Nephron progenitor cell (in vitro differentiated cells): Measurements from ENCODE around the gene POLR3K.
"Not testable (repeated sequence)": the region's sequence is repeated elsewhere in the genome, so short reads cannot be mapped to it uniquely, and the experiment has no call there.

Experiments
- DNase-seq: peaks from one replicate; pipeline ENCODE4 v3.0.0; 2021
- H3K27ac Mint-ChIP-seq: 2 replicates; pipeline ENCODE4 v1.8.0; 2021; ENCODE audit warnings: mild to moderate bottlenecking, moderate library complexity, mixed read lengths
- H3K27me3 Mint-ChIP-seq: 2 replicates; pipeline ENCODE4 v1.8.0; 2021; ENCODE audit warnings: mild to moderate bottlenecking, low read depth, mixed read lengths; ENCODE audit not compliant: poor library complexity
- H3K36me3 Mint-ChIP-seq: 2 replicates; pipeline ENCODE4 v1.8.0; 2021; ENCODE audit warnings: low read depth, mixed read lengths
- H3K4me1 Mint-ChIP-seq: 2 replicates; pipeline ENCODE4 v1.8.0; 2021; ENCODE audit warnings: mixed read lengths
- H3K4me3 Mint-ChIP-seq: 2 replicates; pipeline ENCODE4 v1.8.0; 2021; ENCODE audit warnings: mild to moderate bottlenecking, moderate library complexity, mixed read lengths
- H3K9me3 Mint-ChIP-seq: 2 replicates; pipeline ENCODE4 v1.8.0; 2021; ENCODE audit warnings: mild to moderate bottlenecking, moderate library complexity, mixed read lengths
- CTCF ChIP-seq: fragments of 200-600 bp; sonication (generic); IDR thresholded peaks from 2 replicates; pipeline ENCODE4 v1.5.0; 2021; ENCODE audit warnings: antibody characterized with exemption

Gene POLR3K

DNA sequence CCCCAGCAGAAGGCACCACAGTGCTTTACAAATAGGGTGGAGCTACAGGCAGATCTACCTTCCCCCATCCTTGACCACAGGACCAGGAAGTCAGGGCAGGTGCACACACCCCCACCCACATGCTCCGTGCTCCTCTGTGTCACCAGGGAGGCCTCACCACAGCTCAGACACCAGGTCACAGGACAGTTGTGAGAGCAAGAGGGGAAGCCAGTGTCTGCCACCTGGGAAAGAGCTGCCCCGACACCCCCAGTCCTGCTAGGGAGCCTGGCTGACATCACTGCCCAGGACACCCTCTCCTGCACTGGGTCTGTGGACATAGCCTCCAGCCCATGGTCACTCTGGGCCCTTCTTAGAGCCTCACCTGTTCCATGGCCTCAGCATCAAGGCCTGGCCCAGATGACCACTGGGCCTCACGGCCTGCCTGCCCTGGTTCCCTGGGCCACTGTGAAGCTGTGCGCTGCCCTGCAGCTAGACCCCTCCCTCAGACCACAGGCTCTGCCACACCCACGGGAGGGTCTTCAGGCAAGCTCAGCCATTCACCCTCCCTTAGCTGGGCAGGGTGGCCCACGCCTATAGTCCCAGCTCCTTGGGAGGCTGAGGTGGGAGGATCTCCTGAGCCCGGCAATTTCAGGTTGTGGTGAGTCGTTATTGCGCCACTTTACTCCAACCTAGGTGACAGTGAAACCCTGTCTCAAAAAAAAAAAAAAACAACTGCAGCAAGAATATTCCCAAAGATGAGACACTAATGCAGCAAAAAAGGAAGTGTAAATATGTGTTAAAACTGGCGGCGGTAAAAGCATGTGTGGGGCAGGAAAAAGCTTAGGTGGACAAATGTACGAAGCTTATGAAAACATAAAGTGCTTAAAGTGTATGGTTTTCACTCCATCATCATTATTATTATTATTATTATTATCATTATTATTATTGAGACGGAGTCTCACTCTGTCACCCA, 14.2 kb downstream of the POLR3K start:
- Mint-ChIP-seq H3K27ac (no peak overlapping the region), H3K4me3 (no peak overlapping the region), H3K9me3 (peaks cover 8% of the 10 kb centered on the region), H3K27me3 (no peaks in the 10 kb centered on the region), H3K4me1 (peaks cover 16% of the 10 kb centered on the region), H3K36me3 (peaks cover 35% of the 10 kb centered on the region)
- TF ChIP-seq CTCF, result no peak
- DNase-seq, result no peak

DNA sequence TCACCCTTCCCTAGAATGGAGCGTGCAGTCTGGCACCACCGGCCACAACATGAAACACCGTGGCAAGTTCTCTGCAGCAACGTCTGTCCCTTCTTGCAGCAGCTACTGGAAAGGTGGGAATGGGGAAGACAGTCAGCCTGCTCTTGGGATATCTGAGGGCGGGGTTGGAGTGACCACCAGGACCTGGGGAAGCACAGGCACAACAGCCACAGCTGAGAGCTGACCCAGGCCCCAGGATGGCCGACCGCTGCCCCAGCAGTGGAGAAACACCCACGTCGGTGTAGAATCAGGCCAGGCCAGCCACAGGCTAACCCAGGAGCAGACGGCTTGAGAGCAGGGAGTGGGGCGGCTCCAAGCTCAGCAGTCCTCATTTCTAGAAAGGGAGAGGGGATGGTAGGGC, 15.2 kb downstream of the POLR3K start:
- H3K27me3 Mint-ChIP-seq, H3K9me3 Mint-ChIP-seq, DNase-seq, H3K4me3 Mint-ChIP-seq, H3K27ac Mint-ChIP-seq: not testable (repeated sequence)
- Mint-ChIP-seq H3K4me1 (peaks cover 24% of the 10 kb centered on the region), H3K36me3 (peaks cover 25% of the 10 kb centered on the region)

DNA sequence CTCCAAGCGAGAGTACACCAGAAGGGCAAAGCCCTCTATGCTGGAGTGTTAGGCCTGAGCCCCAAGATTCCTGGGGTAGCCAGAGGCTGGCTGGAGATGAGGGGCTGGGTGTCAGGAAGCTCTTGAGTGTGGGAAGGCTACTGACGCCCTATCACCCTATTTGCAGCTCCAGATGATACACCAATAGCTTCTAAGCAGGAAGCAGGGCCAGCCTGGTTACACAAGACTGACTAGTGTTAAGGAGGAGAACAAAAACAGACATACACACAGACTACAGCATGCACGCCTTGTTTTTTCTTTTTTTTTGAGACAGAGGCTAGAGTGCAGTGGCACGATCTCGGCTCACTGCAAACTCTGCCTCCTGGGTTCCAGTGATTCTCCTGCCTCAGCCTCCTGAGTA, 15.9 kb downstream of the POLR3K start:
- Mint-ChIP-seq H3K4me1 (peaks cover 24% of the 10 kb centered on the region), H3K9me3 (peaks cover 8% of the 10 kb centered on the region), H3K36me3 (peaks cover 18% of the 10 kb centered on the region), H3K4me3 (no peak overlapping the region), H3K27ac (no peak overlapping the region), H3K27me3 (no peaks in the 10 kb centered on the region)
- no peak for TF ChIP-seq CTCF
- no peak for DNase-seq

GRCh38 chr16:36336-36984, 16.9 kb downstream of the POLR3K start:
- Mint-ChIP-seq H3K27me3 (no peaks in the 10 kb centered on the region), H3K4me3 (no peak overlapping the region), H3K36me3 (peaks cover 8% of the 10 kb centered on the region), H3K9me3 (no peaks in the 10 kb centered on the region), H3K27ac (no peak overlapping the region), H3K4me1 (peaks cover 24% of the 10 kb centered on the region)
- DNase-seq, result no peak
- TF ChIP-seq CTCF, result no peak

DNA sequence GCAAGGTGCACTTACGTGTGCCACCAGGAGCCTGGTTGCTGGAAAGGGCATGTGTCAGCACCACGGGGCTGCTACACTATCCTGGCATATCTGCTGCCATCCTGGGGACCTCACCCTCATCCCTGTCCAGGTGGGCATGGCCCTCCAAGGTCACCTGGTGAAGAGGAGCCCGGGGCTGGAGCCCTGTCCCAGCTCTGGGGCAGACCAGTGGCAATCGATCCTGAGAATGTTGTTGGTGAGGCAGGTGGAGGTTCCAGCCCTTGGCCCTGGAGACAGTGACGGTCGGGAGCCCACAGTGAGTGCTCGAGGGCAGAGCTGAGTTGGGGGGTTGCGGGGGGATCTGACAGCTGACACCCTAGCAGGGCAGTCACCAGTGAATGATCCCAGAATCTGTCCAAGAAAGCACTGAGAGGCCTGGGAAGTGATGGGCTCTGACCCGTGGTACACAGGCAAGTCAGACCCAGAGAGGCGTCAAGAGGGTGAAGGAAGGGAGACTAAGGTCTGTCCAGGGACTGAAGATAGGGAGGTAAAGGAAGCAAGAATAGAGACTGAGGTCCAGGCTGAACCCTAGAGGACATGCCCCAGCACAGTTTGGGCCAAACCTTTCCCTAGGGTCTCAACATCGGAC, 17.6 kb downstream of the POLR3K start:
- no peak overlapping the region for H3K4me3 Mint-ChIP-seq
- H3K36me3 Mint-ChIP-seq, result peaks cover under 1% of the 10 kb centered on the region
- no peak overlapping the region for H3K27ac Mint-ChIP-seq
- peaks cover 24% of the 10 kb centered on the region for H3K4me1 Mint-ChIP-seq
- no peaks in the 10 kb centered on the region for H3K9me3 Mint-ChIP-seq
- no peak for DNase-seq
- no peaks in the 10 kb centered on the region for H3K27me3 Mint-ChIP-seq
- TF ChIP-seq CTCF, result no peak

DNA sequence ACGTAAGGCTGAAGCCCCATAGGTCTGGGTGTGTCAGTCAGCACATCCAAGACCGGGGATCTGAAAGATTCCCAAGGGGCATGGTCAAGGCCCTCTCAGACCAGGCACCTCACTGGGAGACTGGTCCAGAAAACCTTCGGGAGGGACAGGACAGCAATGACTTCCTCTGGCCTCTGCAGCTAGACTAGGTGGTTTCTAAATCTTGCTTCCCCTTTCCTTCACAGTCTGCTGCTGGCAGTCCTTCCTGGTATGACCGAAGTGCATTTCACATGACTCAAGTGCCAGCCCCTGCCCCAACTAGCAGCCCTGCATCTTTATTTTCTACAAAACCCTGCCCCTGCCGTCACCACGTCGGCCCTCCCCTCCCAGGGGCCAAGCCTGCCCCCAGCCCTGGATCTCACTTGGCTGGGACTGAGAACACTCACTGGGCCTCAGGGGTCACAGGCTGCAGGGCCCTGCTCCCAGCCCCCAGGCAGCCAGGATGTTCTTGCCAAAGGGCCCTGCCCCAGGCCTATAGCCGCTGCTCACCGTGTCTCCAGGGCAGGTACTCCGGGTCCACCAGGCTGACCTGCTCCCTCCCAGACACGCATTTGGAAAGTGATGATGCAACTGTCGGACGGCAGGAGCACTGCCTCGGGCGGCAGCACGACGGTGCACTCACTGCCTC, 18.3 kb downstream of the POLR3K start:
- Mint-ChIP-seq H3K27ac (peak overlapping the region; percentile 44), H3K36me3 (no peaks in the 10 kb centered on the region), H3K4me3 (no peak overlapping the region), H3K27me3 (no peaks in the 10 kb centered on the region), H3K9me3 (no peaks in the 10 kb centered on the region), H3K4me1 (peaks cover 24% of the 10 kb centered on the region)
- no peak for DNase-seq
- TF ChIP-seq CTCF, result no peak
